NCI-H526 (cell line): ENCODE measurements around the gene PGPEP1.

Experiments used
- DNase-seq, 2 experiments: peaks; one replicate each; lab custom pipeline; 2025; lab: John Stamatoyannopoulos, UW

The PGPEP1 gene

GRCh38 chr19:18340190-18340989, at the start of gene PGPEP1:
TSS of gene PGPEP1 (plus strand) at chr19:18340598. CDS start at chr19:18340682, 84 bp downstream.
- peak in 1 of 2 experiments; percentile 64 for DNase-seq

- DNase-seq: no peak
Measured at GRCh38 chr19:18291019-18291524, 49.3 kb upstream of the PGPEP1 start.

GRCh38 chr19:18291590-18292461, 48.6 kb upstream of the PGPEP1 start:
- peak; percentile 18 to 57 for DNase-seq

- peak in 1 of 2 experiments; percentile 50 for DNase-seq
Measured at GRCh38 chr19:18292462-18292809, 48.0 kb upstream of the PGPEP1 start.

- peak in 1 of 2 experiments; percentile 60 for DNase-seq
Measured at GRCh38 chr19:18292810-18293641, 47.4 kb upstream of the PGPEP1 start.

- DNase-seq: no peak
Measured at GRCh38 chr19:18293642-18294466, 46.5 kb upstream of the PGPEP1 start.

- DNase-seq: no peak
Measured at GRCh38 chr19:18294467-18294864, 45.9 kb upstream of the PGPEP1 start.

GRCh38 chr19:18295034-18295451, 45.4 kb upstream of the PGPEP1 start:
- no peak for DNase-seq

GRCh38 chr19:18297308-18297707, 43.1 kb upstream of the PGPEP1 start:
- DNase-seq: no peak

- no peak for DNase-seq
Measured at GRCh38 chr19:18298601-18299000, 41.8 kb upstream of the PGPEP1 start.

- DNase-seq: no peak
Measured at GRCh38 chr19:18299654-18300053, 40.7 kb upstream of the PGPEP1 start.

GRCh38 chr19:18300930-18301717, 39.3 kb upstream of the PGPEP1 start:
- no peak for DNase-seq

GRCh38 chr19:18301718-18302111, 38.7 kb upstream of the PGPEP1 start:
- no peak for DNase-seq

GRCh38 chr19:18304208-18304457, 36.3 kb upstream of the PGPEP1 start:
- DNase-seq: no peak

- peak in 1 of 2 experiments; percentile 16 for DNase-seq
Measured at GRCh38 chr19:18304458-18305310, 35.7 kb upstream of the PGPEP1 start.

- DNase-seq: no peak
Measured at GRCh38 chr19:18306209-18306887, 34.0 kb upstream of the PGPEP1 start.

- DNase-seq: no peak
Measured at GRCh38 chr19:18306888-18307260, 33.5 kb upstream of the PGPEP1 start.

- DNase-seq: no peak
Measured at GRCh38 chr19:18307271-18307681, 33.1 kb upstream of the PGPEP1 start.
